H9 (cell line): ENCODE results near the gene SLC4A9. TPM values are rescaled to one million over a fixed set of nuclear protein-coding genes. Genes with fewer than 3 reads are reported as not detected.

Source experiments
- DNase-seq: peaks from one replicate; pipeline ENCODE4 v3.0.0-alpha.2; 2017
- H2AFZ ChIP-seq: one replicate; pipeline ENCODE4 v1.6.1; 2013; ENCODE audit warnings: mild to moderate bottlenecking, low read length, control low read depth, moderate library complexity
- H2AK5ac ChIP-seq: 2 replicates; pipeline ENCODE4 v1.6.1; 2013; ENCODE audit warnings: low read length, control low read depth, mixed read lengths; ENCODE audit not compliant: insufficient read length
- H2BK120ac ChIP-seq: one replicate; pipeline ENCODE4 v1.6.1; 2013; ENCODE audit warnings: low read depth, mild to moderate bottlenecking, low read length, control low read depth, inconsistent platforms; ENCODE audit not compliant: poor library complexity, severe bottlenecking
- H2BK12ac ChIP-seq: 2 replicates; pipeline ENCODE4 v1.6.1; 2013; ENCODE audit warnings: low read length, control low read depth, mixed read lengths, low read depth; ENCODE audit not compliant: insufficient read length
- H2BK15ac ChIP-seq: 2 replicates; pipeline ENCODE4 v1.6.1; 2013; ENCODE audit warnings: low read depth, low read length, control low read depth
- H2BK20ac ChIP-seq: one replicate; pipeline ENCODE4 v1.6.1; 2013; ENCODE audit warnings: low read depth, mild to moderate bottlenecking, low read length, control low read depth, inconsistent platforms; ENCODE audit not compliant: poor library complexity, severe bottlenecking
- H2BK5ac ChIP-seq: 2 replicates; pipeline ENCODE4 v1.6.1; 2013; ENCODE audit warnings: low read length, control low read depth, mixed read lengths; ENCODE audit not compliant: insufficient read length
- H3K14ac ChIP-seq: 2 replicates; pipeline ENCODE4 v1.6.1; 2013; ENCODE audit warnings: low read length, control low read depth; ENCODE audit not compliant: insufficient read depth
- H3K18ac ChIP-seq: 2 replicates; pipeline ENCODE4 v1.6.1; 2013; ENCODE audit warnings: low read depth, mild to moderate bottlenecking, mixed read lengths, low read length, control low read depth; ENCODE audit not compliant: insufficient read length
- H3K23ac ChIP-seq: 2 replicates; pipeline ENCODE4 v1.6.1; 2013; ENCODE audit warnings: low read length, control low read depth, mixed read lengths, low read depth; ENCODE audit not compliant: insufficient read length
- H3K23me2 ChIP-seq: 2 replicates; pipeline ENCODE4 v1.6.1; 2013; ENCODE audit warnings: low read depth, mild to moderate bottlenecking, mixed read lengths, low read length, control low read depth; ENCODE audit not compliant: insufficient read length, poor library complexity, severe bottlenecking
- H3K27ac ChIP-seq: 2 replicates; pipeline ENCODE4 v1.5.1; 2013; ENCODE audit warnings: low read length, control low read depth, mixed read lengths, low read depth; ENCODE audit not compliant: insufficient read length
- H3K27me3 ChIP-seq: 2 replicates; pipeline ENCODE4 v1.6.1; 2013; ENCODE audit warnings: low read length, control low read depth, inconsistent platforms; ENCODE audit not compliant: insufficient read depth
- H3K4ac ChIP-seq: 2 replicates; pipeline ENCODE4 v1.6.1; 2013; ENCODE audit warnings: low read depth, mild to moderate bottlenecking, control low read depth, inconsistent platforms, low read length, moderate library complexity
- H3K4me1 ChIP-seq: 2 replicates; pipeline ENCODE4 v1.6.1; 2013; ENCODE audit warnings: low read length, control low read depth, inconsistent platforms; ENCODE audit not compliant: insufficient read depth
- H3K4me2 ChIP-seq: 2 replicates; pipeline ENCODE4 v1.6.1; 2013; ENCODE audit warnings: low read length, control low read depth, mixed read lengths; ENCODE audit not compliant: insufficient read length, insufficient read depth
- H3K56ac ChIP-seq: 2 replicates; pipeline ENCODE4 v1.6.1; 2013; ENCODE audit warnings: low read depth, mild to moderate bottlenecking, mixed read lengths, low read length, control low read depth; ENCODE audit not compliant: insufficient read length
- H3K79me1 ChIP-seq: 2 replicates; pipeline ENCODE4 v1.6.1; 2013; ENCODE audit warnings: low read depth, mild to moderate bottlenecking, moderate library complexity, low read length, control low read depth, inconsistent platforms; ENCODE audit not compliant: insufficient read depth, poor library complexity, severe bottlenecking
- H3K79me2 ChIP-seq: 2 replicates; pipeline ENCODE4 v1.6.1; 2013; ENCODE audit warnings: low read length, control low read depth, inconsistent platforms; ENCODE audit not compliant: insufficient read depth
- H3K9ac ChIP-seq: 2 replicates; pipeline ENCODE4 v1.6.1; 2013; ENCODE audit warnings: low read length, control low read depth, mixed read lengths; ENCODE audit not compliant: insufficient read length; ENCODE audit errors: extremely low read depth
- H3K9me3 ChIP-seq: one replicate; pipeline ENCODE4 v1.6.1; 2013; ENCODE audit warnings: low read depth, low read length, inconsistent platforms; ENCODE audit not compliant: control insufficient read depth
- H3T11ph ChIP-seq: one replicate; pipeline ENCODE4 v1.6.1; 2013; ENCODE audit warnings: mild to moderate bottlenecking, low read length, control low read depth, inconsistent platforms
- H4K20me1 ChIP-seq: one replicate; pipeline ENCODE4 v1.6.1; 2013; ENCODE audit not compliant: control insufficient read depth, insufficient read length, insufficient read depth
- H4K5ac ChIP-seq: 2 replicates; pipeline ENCODE4 v1.6.1; 2013; ENCODE audit warnings: low read depth, mild to moderate bottlenecking, mixed read lengths, low read length, control low read depth; ENCODE audit not compliant: insufficient read length
- H4K8ac ChIP-seq: replicated peaks from 2 replicates; pipeline ENCODE4 v1.6.1; 2013; ENCODE audit warnings: low read length, control low read depth, mixed read lengths, low read depth; ENCODE audit not compliant: insufficient read length
- H4K91ac ChIP-seq: 2 replicates; pipeline ENCODE4 v1.6.1; 2013; ENCODE audit warnings: low read depth, mild to moderate bottlenecking, moderate library complexity, mixed read lengths, low read length, control low read depth; ENCODE audit not compliant: insufficient read length
- H3K27ac Mint-ChIP-seq, 3 experiments: 2 replicates in 2 of 3; 3 replicates in 1 of 3; pipeline ENCODE4 v1.8.0; 2020 to 2021; ENCODE audit warnings: mixed read lengths in 3 of 3, mild to moderate bottlenecking in 1 of 3, moderate library complexity in 1 of 3
- H3K27me3 Mint-ChIP-seq: 2 replicates; pipeline ENCODE4 v1.8.0; 2021; ENCODE audit warnings: low read depth, mild to moderate bottlenecking, moderate library complexity, mixed read lengths
- H3K36me3 Mint-ChIP-seq, 3 experiments: 2 replicates in 2 of 3; 3 replicates in 1 of 3; pipeline ENCODE4 v1.8.0; 2020 to 2021; ENCODE audit warnings: low read depth in 3 of 3, mixed read lengths in 3 of 3; ENCODE audit not compliant: insufficient read depth in 1 of 3
- H3K4me1 Mint-ChIP-seq, 2 experiments: 2 replicates each; pipeline ENCODE4 v1.8.0; 2020; ENCODE audit warnings: mixed read lengths in 2 of 2
- H3K4me3 Mint-ChIP-seq, 2 experiments: 2 replicates in 1 of 2; 3 replicates in 1 of 2; pipeline ENCODE4 v1.8.0; 2020 to 2021; ENCODE audit warnings: mild to moderate bottlenecking in 2 of 2, mixed read lengths in 2 of 2, moderate library complexity in 1 of 2
- H3K9me3 Mint-ChIP-seq, 2 experiments: 2 replicates in 1 of 2; 3 replicates in 1 of 2; pipeline ENCODE4 v1.8.0; 2020; ENCODE audit warnings: mild to moderate bottlenecking in 2 of 2, mixed read lengths in 2 of 2, moderate library complexity in 1 of 2
- CTCF ChIP-seq: fragments of 200-600 bp; sonication (generic); conservative IDR thresholded peaks from 3 replicates; pipeline ENCODE4 v1.8.0; 2021; ENCODE audit warnings: antibody characterized with exemption, mild to moderate bottlenecking
- WGBS: extraction: QIAGEN DNeasy Blood & Tissue Kit; methylation state at CpG from one replicate; pipeline ENCODE4 v1.1.7; 2013; ENCODE audit warnings: missing lambda C conversion rate, low lambda C conversion rate, mixed read lengths; ENCODE audit not compliant: insufficient read length; ENCODE audit errors: extremely low coverage; 5-methylcytosine and 5-hydroxymethylcytosine counted together
- total RNA-seq: library from RNA; stranded (reverse); gene quantifications from 2 replicates; pipeline ENCODE4 v1.2.1, GENCODE V29; 2021

SLC4A9 gene
- total RNA-seq, 1 experiment from 2014 or later: 0.07 TPM

GRCh38 chr5:140312067-140312790 lies 47.8 kb upstream of the SLC4A9 start:
- Histone ChIP-seq H4K20me1 (no peaks in the 10 kb centered on the region), H4K8ac (no peak overlapping the region), H3K79me1 (no peaks in the 10 kb centered on the region), H2AK5ac (no peak overlapping the region), H3K4me2 (no peak overlapping the region), H3K79me2 (no peaks in the 10 kb centered on the region), H3T11ph (no peak overlapping the region), H3K4me1 (no peaks in the 10 kb centered on the region; the same call in 1 of the 2 replicates), H3K4ac (no peak overlapping the region), H4K91ac (no peak overlapping the region), H3K9me3 (no peaks in the 10 kb centered on the region), H2AFZ (no peak overlapping the region), H2BK12ac (no peak overlapping the region), H3K9ac (no peak overlapping the region), H2BK15ac (no peak overlapping the region), H2BK120ac (no peak overlapping the region), H3K23me2 (no peaks in the 10 kb centered on the region), H4K5ac (no peak overlapping the region), H2BK5ac (no peak overlapping the region), H3K56ac (no peak overlapping the region), H3K27ac (no peak overlapping the region), H3K27me3 (no peaks in the 10 kb centered on the region), H3K23ac (no peak overlapping the region), H3K18ac (no peak overlapping the region), H3K14ac (no peak overlapping the region), H2BK20ac (no peak overlapping the region)
- H3K36me3 Mint-ChIP-seq: no peaks in the 10 kb centered on the region
- peak overlapping the region in 1 of 3 experiments; percentile 56; a peak in 3 of 7 replicates for H3K27ac Mint-ChIP-seq
- H3K9me3 Mint-ChIP-seq: no peaks in the 10 kb centered on the region
- peak overlapping the region in 1 of 2 experiments; percentile 19; a peak in 1 of 5 replicates for H3K4me3 Mint-ChIP-seq
- DNase-seq: peak; percentile 46
- WGBS: no CpG with 5 or more reads among the region's 4 CpGs
- TF ChIP-seq CTCF: no peak
- peaks cover 9% of the 10 kb centered on the region in 2 experiments for H3K4me1 Mint-ChIP-seq
- H3K27me3 Mint-ChIP-seq: no peaks in the 10 kb centered on the region
